Measurements from ENCODE around the gene USP9X. TPM values are rescaled to one million over a fixed set of nuclear protein-coding genes. Genes with fewer than 3 reads are reported as not detected.
"Not testable (repeated sequence)": the region's sequence is repeated elsewhere in the genome, so short reads cannot be mapped to it uniquely, and the experiment has no call there.

USP9X gene
- total and polyA plus RNA-seq, 10 donors = 8.0 to 116 (median 87.5) TPM

- TF ChIP-seq CTCF (IDR thresholded peaks at IDR 0.05 in 8 of 11, conservative IDR thresholded peaks at IDR 0.05 in 3 of 11) = no peak
- TF ChIP-seq POLR2A (IDR thresholded peaks at IDR 0.05) = no peak
- no peak for TF ChIP-seq POLR2AphosphoS5 (IDR thresholded peaks at IDR 0.05)
- WGBS, 5 donors = 17 to 30% (median 24%) methylated on average over 15 to 19 of the region's 19 CpGs
- intact Hi-C loops (cut with DNase I; ENCODE audit: low total_unique reads) = no loop called here
These were observed 191.6 kb downstream of the USP9X start for GRCh38 chrX:41276661-41277506.

GRCh38 chrX:41282307-41282706, 197.1 kb downstream of the USP9X start:
- H3K27me3 ChIP-seq (replicated peaks in 1 of 7); H3K4me1 ChIP-seq; DNase-seq; H3K27ac ChIP-seq; intact Hi-C loops (cut with DNase I; ENCODE audit: low total_unique reads); H3K4me3 ChIP-seq; H3K9me3 ChIP-seq; H3K36me3 ChIP-seq: not testable (repeated sequence)
- 93 to 97% (median 94%) methylated on average over 5 of the region's 5 CpGs for WGBS, 5 donors

More at GRCh38 chrX:41276661-41277506, 191.6 kb downstream of the USP9X start:
- Histone ChIP-seq H3K4me1 (peaks cover 5 to 15% (median 12%) of the 10 kb centered on the region in 6 donors), H3K4me3 (peak overlapping the region; percentile 31 to 73 (median 46)), H3K36me3 (no peaks in the 10 kb centered on the region), H3K27me3 (replicated peaks in 1 of 7) (peaks cover 0 to 21% (median 0%) of the 10 kb centered on the region in 7 donors), H3K9me3 (no peaks in the 10 kb centered on the region), H3K27ac (peak overlapping the region in 6 of 8 donors; percentile 11 to 78 (median 52))
- DNase-seq = no peak

- 90 to 95% (median 94%) methylated on average over 4 to 21 of the region's 21 CpGs for WGBS, 5 donors
- H3K27me3 ChIP-seq (replicated peaks in 1 of 7); H3K9me3 ChIP-seq; intact Hi-C loops (cut with DNase I; ENCODE audit: low total_unique reads); DNase-seq; H3K4me1 ChIP-seq; H3K27ac ChIP-seq; H3K4me3 ChIP-seq; H3K36me3 ChIP-seq: not testable (repeated sequence)
These were observed 200.7 kb downstream of the USP9X start for GRCh38 chrX:41285928-41286327.

Other genes with a start within 250 kb of the USP9X start
- 100 to 1,000 TPM; 248 to 448 (median 360) TPM for gene DDX3X, start 248.7 kb downstream of the USP9X start, total RNA-seq
- 10 to 100 TPM; 43.8 to 76.0 (median 61.2) TPM for gene DDX3X, start 248.7 kb downstream of the USP9X start, polyA plus RNA-seq

Measured in spleen (tissue), 11 donors.